ENCODE measurements around the gene FLT1.

The FLT1 gene

DNA sequence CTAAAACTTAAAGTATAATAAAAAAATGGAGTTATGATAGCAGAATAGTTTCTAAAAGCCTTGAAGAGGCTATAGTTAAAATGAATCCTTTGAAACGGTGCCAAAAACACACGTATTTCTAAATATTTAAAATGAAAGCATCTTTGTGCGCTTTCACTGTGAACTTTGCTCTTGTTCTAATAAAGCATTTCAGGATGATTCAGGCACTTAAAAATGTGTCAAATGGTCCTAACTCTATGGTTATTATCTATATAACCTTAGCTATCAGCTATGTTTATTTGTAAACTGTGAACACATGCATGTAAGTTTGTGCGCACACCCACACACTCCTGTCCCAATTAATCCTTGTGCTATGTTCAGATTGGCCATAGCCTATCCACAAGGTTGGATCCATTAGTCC lies 124.5 kb downstream of the FLT1 start:
- Histone ChIP-seq H3K27ac (ENCODE audit: low read depth, low read length, poor library complexity, severe bottlenecking) (no peak overlapping the region), H3K9ac (ENCODE audit: low read length) (no peak overlapping the region), H3K4me2 (ENCODE audit: low read length) (no peak overlapping the region)

GRCh38 chr13:28358708-28359107 lies 136.2 kb downstream of the FLT1 start:
- Histone ChIP-seq H2AFZ (ENCODE audit: low read length) (no peak overlapping the region), H3K36me3 (ENCODE audit: insufficient read depth, low read length) (no peaks in the 10 kb centered on the region), H4K20me1 (ENCODE audit: insufficient read depth, low read length) (no peaks in the 10 kb centered on the region), H3K9ac (ENCODE audit: low read length) (no peak overlapping the region), H3K79me2 (ENCODE audit: insufficient read depth, low read length) (no peaks in the 10 kb centered on the region), H3K9me2 (ENCODE audit: low read depth, low read length) (no peaks in the 10 kb centered on the region), H3K4me2 (ENCODE audit: low read length) (no peak overlapping the region), H3K27me3 (ENCODE audit: insufficient read depth, low read length) (no peaks in the 10 kb centered on the region), H3K4me1 (ENCODE audit: insufficient read depth, low read length, severe bottlenecking) (no peaks in the 10 kb centered on the region), H3K9me3 (ENCODE audit: low read length) (no peaks in the 10 kb centered on the region), H3F3A (ENCODE audit: insufficient read depth, low read length) (no peaks in the 10 kb centered on the region), H3K27ac (ENCODE audit: low read depth, low read length, poor library complexity, severe bottlenecking) (no peak overlapping the region), H3K4me3 (ENCODE audit: low read depth, low read length, poor library complexity, severe bottlenecking) (no peak overlapping the region)
- TF ChIP-seq, protein P1, sequence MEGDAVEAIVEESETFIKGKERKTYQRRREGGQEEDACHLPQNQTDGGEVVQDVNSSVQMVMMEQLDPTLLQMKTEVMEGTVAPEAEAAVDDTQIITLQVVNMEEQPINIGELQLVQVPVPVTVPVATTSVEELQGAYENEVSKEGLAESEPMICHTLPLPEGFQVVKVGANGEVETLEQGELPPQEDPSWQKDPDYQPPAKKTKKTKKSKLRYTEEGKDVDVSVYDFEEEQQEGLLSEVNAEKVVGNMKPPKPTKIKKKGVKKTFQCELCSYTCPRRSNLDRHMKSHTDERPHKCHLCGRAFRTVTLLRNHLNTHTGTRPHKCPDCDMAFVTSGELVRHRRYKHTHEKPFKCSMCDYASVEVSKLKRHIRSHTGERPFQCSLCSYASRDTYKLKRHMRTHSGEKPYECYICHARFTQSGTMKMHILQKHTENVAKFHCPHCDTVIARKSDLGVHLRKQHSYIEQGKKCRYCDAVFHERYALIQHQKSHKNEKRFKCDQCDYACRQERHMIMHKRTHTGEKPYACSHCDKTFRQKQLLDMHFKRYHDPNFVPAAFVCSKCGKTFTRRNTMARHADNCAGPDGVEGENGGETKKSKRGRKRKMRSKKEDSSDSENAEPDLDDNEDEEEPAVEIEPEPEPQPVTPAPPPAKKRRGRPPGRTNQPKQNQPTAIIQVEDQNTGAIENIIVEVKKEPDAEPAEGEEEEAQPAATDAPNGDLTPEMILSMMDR (IDR thresholded peaks at IDR 0.05; ENCODE audit: low read length) = no peak
- TF ChIP-seq EZH2 (IDR thresholded peaks at IDR 0.05; ENCODE audit: borderline replicate concordance, low read length) = no peak

More for the DNA sequence above, 124.5 kb downstream of the FLT1 start:
- Histone ChIP-seq H3F3A (ENCODE audit: insufficient read depth, low read length) (no peaks in the 10 kb centered on the region), H3K9me3 (ENCODE audit: low read length) (no peaks in the 10 kb centered on the region), H3K4me3 (ENCODE audit: low read depth, low read length, poor library complexity, severe bottlenecking) (no peak overlapping the region), H3K27me3 (ENCODE audit: insufficient read depth, low read length) (no peaks in the 10 kb centered on the region), H3K79me2 (ENCODE audit: insufficient read depth, low read length) (no peaks in the 10 kb centered on the region), H3K4me1 (ENCODE audit: insufficient read depth, low read length, severe bottlenecking) (no peaks in the 10 kb centered on the region), H2AFZ (ENCODE audit: low read length) (no peak overlapping the region), H3K36me3 (ENCODE audit: insufficient read depth, low read length) (no peaks in the 10 kb centered on the region), H3K9me2 (ENCODE audit: low read depth, low read length) (no peaks in the 10 kb centered on the region), H4K20me1 (ENCODE audit: insufficient read depth, low read length) (no peaks in the 10 kb centered on the region)
- TF ChIP-seq, protein P1 (IDR thresholded peaks at IDR 0.05; ENCODE audit: low read length) = no peak
- TF ChIP-seq EZH2 (IDR thresholded peaks at IDR 0.05; ENCODE audit: borderline replicate concordance, low read length) = no peak

- no peak overlapping the region for H3K27ac ChIP-seq (ENCODE audit: low read depth, low read length, poor library complexity, severe bottlenecking)
- H3K79me2 ChIP-seq (ENCODE audit: insufficient read depth, low read length) = no peaks in the 10 kb centered on the region
- no peak overlapping the region for H3K4me2 ChIP-seq (ENCODE audit: low read length)
- no peaks in the 10 kb centered on the region for H3F3A ChIP-seq (ENCODE audit: insufficient read depth, low read length)
- no peaks in the 10 kb centered on the region for H3K9me2 ChIP-seq (ENCODE audit: low read depth, low read length)
- H3K9me3 ChIP-seq (ENCODE audit: low read length) = no peaks in the 10 kb centered on the region
- no peak overlapping the region for H3K4me3 ChIP-seq (ENCODE audit: low read depth, low read length, poor library complexity, severe bottlenecking)
- H2AFZ ChIP-seq (ENCODE audit: low read length) = no peak overlapping the region
- H4K20me1 ChIP-seq (ENCODE audit: insufficient read depth, low read length) = no peaks in the 10 kb centered on the region
- H3K27me3 ChIP-seq (ENCODE audit: insufficient read depth, low read length) = no peaks in the 10 kb centered on the region
- H3K4me1 ChIP-seq (ENCODE audit: insufficient read depth, low read length, severe bottlenecking) = no peaks in the 10 kb centered on the region
- H3K9ac ChIP-seq (ENCODE audit: low read length) = no peak overlapping the region
- H3K36me3 ChIP-seq (ENCODE audit: insufficient read depth, low read length) = no peaks in the 10 kb centered on the region
- no peak for TF ChIP-seq EZH2 (IDR thresholded peaks at IDR 0.05; ENCODE audit: borderline replicate concordance, low read length)
- TF ChIP-seq, protein P1 (IDR thresholded peaks at IDR 0.05; ENCODE audit: low read length) = no peak
These were observed 137.0 kb downstream of the FLT1 start for GRCh38 chr13:28357911-28358433.

All from OCI-LY1 (cell line).